ENCODE measurements around the gene CD300LD.
A peak's percentile ranks its signal among the peaks of the same experiment; 100 is the strongest.

CD300LD gene

DNA sequence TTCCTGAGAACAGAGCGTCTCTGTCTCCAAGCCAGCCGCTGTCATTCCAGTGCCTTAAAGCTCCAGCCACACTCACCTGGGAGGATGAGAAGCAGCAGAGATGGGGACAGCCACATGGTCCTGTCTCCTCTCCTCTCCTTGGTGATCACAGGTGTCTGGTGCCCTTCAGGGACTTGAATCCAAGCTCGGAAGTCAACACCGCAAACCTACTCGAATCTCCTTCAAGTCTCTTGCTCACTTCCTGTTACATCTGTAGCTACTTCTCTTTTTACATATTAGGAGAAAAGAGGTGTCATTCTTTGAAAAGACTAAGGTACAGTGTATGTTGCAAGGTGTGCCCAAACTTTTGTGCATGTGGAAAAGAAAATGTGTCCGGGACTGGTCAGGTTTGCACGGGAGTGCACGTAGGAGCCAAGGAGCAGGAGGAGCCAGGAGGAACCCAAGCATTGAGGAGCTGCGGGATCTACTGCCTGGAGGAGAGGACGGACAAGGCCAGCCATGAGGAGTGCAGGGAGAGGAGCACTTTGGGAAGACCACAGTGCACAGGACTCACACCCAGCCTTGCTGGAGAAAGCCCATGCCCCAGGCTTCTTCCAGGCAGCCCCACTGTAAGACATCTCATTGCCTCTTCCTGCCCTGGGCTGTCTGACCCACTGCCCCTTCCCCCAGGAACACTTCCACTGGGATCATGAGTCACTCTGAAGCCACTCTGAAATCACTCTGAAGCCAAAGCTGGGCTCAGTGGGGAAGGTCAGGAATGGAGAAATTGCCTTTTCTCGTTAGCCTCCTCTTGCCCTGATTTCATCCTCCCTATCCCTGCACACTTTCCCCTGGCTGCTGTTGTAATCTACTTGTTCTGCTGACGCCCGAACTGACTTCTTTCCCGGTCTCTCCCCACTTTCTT is at the start of gene CD300LD:
CD300LD (minus strand) TSS at position 197 of the 904 bp plus-strand sequence; CDS start at position 116, 81 bp downstream.
- Histone ChIP-seq H3K36me3 (ENCODE audit: control insufficient read depth in 2 of 2, insufficient read depth in 1 of 2, low read length in 2 of 2) (no peaks in the 10 kb centered on the region), H3K9me3 (ENCODE audit: control insufficient read depth, insufficient read depth, low read depth, low read length) (no peaks in the 10 kb centered on the region), H3K4me1 (ENCODE audit: control insufficient read depth, insufficient read depth, low read length) (no peaks in the 10 kb centered on the region), H3K4me3 (ENCODE audit: low read depth, low read length) (no peak within 1 kb of the TSS), H3K27ac (ENCODE audit: extremely low read depth, low read depth, low read length) (no peak within 1 kb of the TSS)
- peak; percentile 63 for TF ChIP-seq PRDM1 (tag by site-specific recombination; IDR thresholded peaks at IDR 0.05)
- TF ChIP-seq, protein P1, sequence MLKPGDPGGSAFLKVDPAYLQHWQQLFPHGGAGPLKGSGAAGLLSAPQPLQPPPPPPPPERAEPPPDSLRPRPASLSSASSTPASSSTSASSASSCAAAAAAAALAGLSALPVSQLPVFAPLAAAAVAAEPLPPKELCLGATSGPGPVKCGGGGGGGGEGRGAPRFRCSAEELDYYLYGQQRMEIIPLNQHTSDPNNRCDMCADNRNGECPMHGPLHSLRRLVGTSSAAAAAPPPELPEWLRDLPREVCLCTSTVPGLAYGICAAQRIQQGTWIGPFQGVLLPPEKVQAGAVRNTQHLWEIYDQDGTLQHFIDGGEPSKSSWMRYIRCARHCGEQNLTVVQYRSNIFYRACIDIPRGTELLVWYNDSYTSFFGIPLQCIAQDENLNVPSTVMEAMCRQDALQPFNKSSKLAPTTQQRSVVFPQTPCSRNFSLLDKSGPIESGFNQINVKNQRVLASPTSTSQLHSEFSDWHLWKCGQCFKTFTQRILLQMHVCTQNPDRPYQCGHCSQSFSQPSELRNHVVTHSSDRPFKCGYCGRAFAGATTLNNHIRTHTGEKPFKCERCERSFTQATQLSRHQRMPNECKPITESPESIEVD (tag by site-specific recombination; IDR thresholded peaks at IDR 0.05) = no peak
- POLR2A ChIA-PET = no interaction called here
- CTCF ChIA-PET = interaction anchor here (0.6 to 3.1 kb wide), 9 partner anchors 8 to 230 kb away, joined by 3 to 14 read pairs (median 3); partner anchors contain the start of gene GPR142

DNA sequence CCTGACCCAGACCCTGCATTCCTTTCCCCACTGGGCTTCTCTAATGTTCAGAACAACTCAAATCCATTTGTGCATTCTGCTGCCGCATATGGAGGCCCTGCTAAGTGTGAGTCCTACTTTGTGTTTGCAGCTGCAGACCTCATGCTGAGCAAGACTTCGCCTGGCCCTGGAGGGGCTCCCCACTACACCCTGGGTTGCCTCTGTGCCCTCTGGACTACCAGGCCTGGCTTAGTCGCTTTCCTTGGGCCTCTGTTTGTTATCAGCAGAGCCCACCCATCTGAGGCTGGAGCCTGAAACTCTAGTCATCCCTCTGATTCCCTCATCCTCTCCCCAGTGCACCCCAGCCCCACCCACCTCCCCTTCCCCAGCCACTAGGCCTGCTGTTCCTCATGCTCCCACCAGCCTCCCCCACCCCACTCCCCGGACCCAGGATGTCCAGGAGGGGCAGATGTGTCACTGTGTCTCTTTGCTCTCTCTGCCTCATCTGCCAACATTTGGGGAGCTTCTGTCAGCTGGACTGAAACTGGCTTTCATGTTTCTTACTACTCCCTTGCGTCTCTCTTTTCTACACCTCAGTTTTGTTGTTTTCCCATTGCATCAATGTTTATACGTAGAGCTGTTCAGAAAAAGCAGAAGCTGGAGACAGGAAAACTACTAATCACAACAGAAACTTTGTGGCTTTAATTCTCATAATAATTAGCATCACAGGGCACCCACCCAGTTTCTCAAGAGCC is 49.3 kb upstream of the CD300LD start:
- CTCF ChIA-PET = interaction anchor here (2.5 kb wide), 1 partner anchor 16 kb away, joined by 8 read pairs; no protein-coding TSS in a partner anchor
- no peak for TF ChIP-seq ZNF146 (tag by site-specific recombination; IDR thresholded peaks at IDR 0.05)
- TF ChIP-seq PRDM10 (tag by site-specific recombination; IDR thresholded peaks at IDR 0.05) = no peak
- TF ChIP-seq ZNF132 (tag by site-specific recombination; IDR thresholded peaks at IDR 0.05; ENCODE audit: borderline replicate concordance) = no peak
- no peak for TF ChIP-seq ZNF571 (tag by site-specific recombination; IDR thresholded peaks at IDR 0.05)
- TF ChIP-seq GLIS2 (tag by site-specific recombination; IDR thresholded peaks at IDR 0.05) = no peak
- TF ChIP-seq BCL6B (tag by site-specific recombination; IDR thresholded peaks at IDR 0.05) = no peak
- TF ChIP-seq MZF1 (tag by site-specific recombination; IDR thresholded peaks at IDR 0.05; ENCODE audit: borderline replicate concordance) = no peak
- TF ChIP-seq ZNF791 (tag by site-specific recombination; IDR thresholded peaks at IDR 0.05) = no peak
- TF ChIP-seq, protein P2, sequence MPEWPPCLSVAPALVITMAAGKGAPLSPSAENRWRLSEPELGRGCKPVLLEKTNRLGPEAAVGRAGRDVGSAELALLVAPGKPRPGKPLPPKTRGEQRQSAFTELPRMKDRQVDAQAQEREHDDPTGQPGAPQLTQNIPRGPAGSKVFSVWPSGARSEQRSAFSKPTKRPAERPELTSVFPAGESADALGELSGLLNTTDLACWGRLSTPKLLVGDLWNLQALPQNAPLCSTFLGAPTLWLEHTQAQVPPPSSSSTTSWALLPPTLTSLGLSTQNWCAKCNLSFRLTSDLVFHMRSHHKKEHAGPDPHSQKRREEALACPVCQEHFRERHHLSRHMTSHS (tag by site-specific recombination; IDR thresholded peaks at IDR 0.05) = no peak
- TF ChIP-seq ZNF211 (tag by site-specific recombination; IDR thresholded peaks at IDR 0.05; ENCODE audit: low read depth) = no peak
- TF ChIP-seq ZNF175 (tag by site-specific recombination; IDR thresholded peaks at IDR 0.05) = no peak
- TF ChIP-seq ZNF174 (tag by site-specific recombination; IDR thresholded peaks at IDR 0.05) = no peak
- TF ChIP-seq HOXD13 (CRISPR knock-in tag; IDR thresholded peaks at IDR 0.05; ENCODE audit: borderline replicate concordance) = no peak

More for the DNA sequence above, 49.3 kb upstream of the CD300LD start:
- no peaks in the 10 kb centered on the region for H3K9me3 ChIP-seq (ENCODE audit: control insufficient read depth, insufficient read depth, low read depth, low read length)
- H3K36me3 ChIP-seq (ENCODE audit: control insufficient read depth in 2 of 2, insufficient read depth in 1 of 2, low read length in 2 of 2) = no peaks in the 10 kb centered on the region
- no peak overlapping the region for H3K27ac ChIP-seq (ENCODE audit: extremely low read depth, low read depth, low read length)
- POLR2A ChIA-PET = no interaction called here
- no peaks in the 10 kb centered on the region for H3K4me1 ChIP-seq (ENCODE audit: control insufficient read depth, insufficient read depth, low read length)
- H3K4me3 ChIP-seq (ENCODE audit: low read depth, low read length) = no peak overlapping the region

Data from HEK293 (cell line).